HEK293 (cell line): ENCODE data around the gene TLCD3A.
"Not testable (repeated sequence)": the region's sequence is repeated elsewhere in the genome, so short reads cannot be mapped to it uniquely, and the experiment has no call there.

Source experiments
- EGR2 ChIP-seq: fragments of 450-650 bp; formaldehyde crosslinking; IDR thresholded peaks from 2 replicates; pipeline ENCODE4 v1.5.1; 2016; ENCODE audit warnings: low read depth, missing biosample characterization, missing genetic modification characterization
- ELK4 ChIP-seq: IDR thresholded peaks from 2 replicates; pipeline ENCODE4 v1.6.1; 2011; ENCODE audit warnings: mild to moderate bottlenecking, low read depth, low read length, borderline replicate concordance

- not testable (repeated sequence) for TF ChIP-seq ELK4; EGR2 (tag by site-specific recombination)
These were observed 53.5 kb downstream of the TLCD3A start for GRCh38 chr17:785901-786300.
